Neural crest cell (in vitro differentiated cells): ENCODE data around the gene ITGAE. TPM values are rescaled to one million over a fixed set of nuclear protein-coding genes. Genes with fewer than 3 reads are reported as not detected.
"Not testable (repeated sequence)": the region's sequence is repeated elsewhere in the genome, so short reads cannot be mapped to it uniquely, and the experiment has no call there.

Experiments used
- DNase-seq: peaks from one replicate; pipeline ENCODE4 v3.0.0; 2021; ENCODE audit warnings: low read depth, mixed read lengths, low spot score
- H3K27ac Mint-ChIP-seq: one replicate; pipeline ENCODE4 v1.8.0; 2021; ENCODE audit warnings: mild to moderate bottlenecking, mixed read lengths; ENCODE audit not compliant: unreplicated experiment
- H3K27me3 Mint-ChIP-seq: 2 replicates; pipeline ENCODE4 v1.8.0; 2021; ENCODE audit warnings: low read depth, mild to moderate bottlenecking, mixed read lengths
- H3K36me3 Mint-ChIP-seq: 2 replicates; pipeline ENCODE4 v1.8.0; 2021; ENCODE audit warnings: low read depth, mild to moderate bottlenecking, mixed read lengths
- H3K4me1 Mint-ChIP-seq: 2 replicates; pipeline ENCODE4 v1.8.0; 2021; ENCODE audit warnings: mixed read lengths
- H3K4me3 Mint-ChIP-seq: one replicate; pipeline ENCODE4 v1.8.0; 2021; ENCODE audit warnings: mild to moderate bottlenecking, mixed read lengths
- H3K9me3 Mint-ChIP-seq: 2 replicates; pipeline ENCODE4 v1.8.0; 2021; ENCODE audit warnings: mixed read lengths
- CTCF ChIP-seq: fragments of 200-600 bp; sonication (generic); conservative IDR thresholded peaks from 2 replicates; pipeline ENCODE4 v1.5.0; 2021; ENCODE audit warnings: antibody characterized with exemption, mild to moderate bottlenecking
- total RNA-seq: library from RNA; stranded (reverse); gene quantifications from 2 replicates; pipeline ENCODE4 v1.2.1, GENCODE V29; 2021

Gene ITGAE
- total RNA-seq, 1 donor from 2014 or later = 43.1 TPM

GRCh38 chr17:3738562-3739295 lies 62.3 kb downstream of the ITGAE start:
- H3K4me1 Mint-ChIP-seq = peaks cover 16% of the 10 kb centered on the region
- no peak for TF ChIP-seq CTCF
- no peak overlapping the region for H3K4me3 Mint-ChIP-seq
- H3K36me3 Mint-ChIP-seq = no peaks in the 10 kb centered on the region
- H3K27ac Mint-ChIP-seq = no peak overlapping the region
- DNase-seq = no peak
- H3K9me3 Mint-ChIP-seq = no peaks in the 10 kb centered on the region
- peaks cover 14% of the 10 kb centered on the region for H3K27me3 Mint-ChIP-seq

GRCh38 chr17:3735515-3735914 lies 65.5 kb downstream of the ITGAE start:
- DNase-seq = no peak
- Mint-ChIP-seq H3K36me3 (no peaks in the 10 kb centered on the region), H3K4me3 (no peak overlapping the region), H3K27me3 (peaks cover 14% of the 10 kb centered on the region), H3K27ac (no peak overlapping the region), H3K9me3 (no peaks in the 10 kb centered on the region), H3K4me1 (peaks cover 24% of the 10 kb centered on the region)
- no peak for TF ChIP-seq CTCF

DNA sequence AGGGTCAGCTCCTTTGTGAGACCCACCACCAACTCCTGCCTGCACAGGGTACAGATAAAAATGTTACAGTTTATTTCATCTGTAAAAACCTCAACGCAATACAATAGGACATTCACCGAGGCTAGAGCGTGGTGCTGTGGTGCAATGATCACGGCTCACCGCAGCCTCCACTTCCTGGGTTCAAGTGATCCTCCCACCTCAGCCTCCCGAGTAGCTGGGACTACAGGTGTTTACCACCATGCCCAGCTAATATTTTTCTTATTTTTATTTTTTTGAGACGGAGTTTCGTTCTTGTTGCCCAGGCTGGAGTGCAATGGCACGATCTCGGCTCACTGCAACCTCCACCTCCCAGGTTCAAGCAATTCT lies 66.1 kb downstream of the ITGAE start:
- H3K9me3 Mint-ChIP-seq, H3K36me3 Mint-ChIP-seq, DNase-seq, H3K27ac Mint-ChIP-seq, H3K4me3 Mint-ChIP-seq: not testable (repeated sequence)
- Mint-ChIP-seq H3K4me1 (peaks cover 24% of the 10 kb centered on the region), H3K27me3 (peaks cover 14% of the 10 kb centered on the region)

- peaks cover 4% of the 10 kb centered on the region for H3K27me3 Mint-ChIP-seq
- peaks cover 12% of the 10 kb centered on the region for H3K4me1 Mint-ChIP-seq
- peak overlapping the region; percentile 44 for H3K4me3 Mint-ChIP-seq
- H3K9me3 Mint-ChIP-seq = no peaks in the 10 kb centered on the region
- H3K27ac Mint-ChIP-seq = no peak overlapping the region
- no peak for TF ChIP-seq CTCF
- no peak for DNase-seq
- peaks cover 4% of the 10 kb centered on the region for H3K36me3 Mint-ChIP-seq
Observed at GRCh38 chr17:3732210-3732621, 68.8 kb downstream of the ITGAE start.

GRCh38 chr17:3730881-3731429 lies 70.0 kb downstream of the ITGAE start:
- TF ChIP-seq CTCF = no peak
- H3K27me3 Mint-ChIP-seq = no peaks in the 10 kb centered on the region
- no peaks in the 10 kb centered on the region for H3K9me3 Mint-ChIP-seq
- peaks cover 9% of the 10 kb centered on the region for H3K36me3 Mint-ChIP-seq
- H3K4me1 Mint-ChIP-seq = peaks cover 19% of the 10 kb centered on the region
- DNase-seq = no peak
- no peak overlapping the region for H3K27ac Mint-ChIP-seq
- H3K4me3 Mint-ChIP-seq = peak overlapping the region; percentile 49

DNA sequence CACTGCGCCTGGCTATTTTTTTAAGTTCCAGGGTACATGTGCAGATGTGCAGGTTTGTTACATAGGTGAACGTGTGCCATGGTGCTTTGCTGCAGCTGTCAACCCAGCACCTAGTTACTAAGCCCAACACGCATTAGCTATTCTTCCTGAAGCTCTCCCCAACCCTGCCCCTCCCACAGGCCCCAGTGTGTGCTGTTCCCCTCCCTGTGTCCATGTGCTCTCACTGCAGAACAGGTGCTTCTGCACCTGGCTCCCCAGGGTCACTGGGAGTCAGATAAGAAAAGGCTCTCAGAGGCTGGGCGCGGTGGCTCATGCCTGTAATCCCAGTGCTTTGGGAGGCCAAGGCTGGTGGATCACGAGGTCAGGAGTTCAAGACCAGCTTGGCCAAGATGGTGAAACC lies 71.1 kb downstream of the ITGAE start:
- no peak for DNase-seq
- peaks cover 13% of the 10 kb centered on the region for H3K36me3 Mint-ChIP-seq
- H3K27me3 Mint-ChIP-seq = no peaks in the 10 kb centered on the region
- H3K4me3 Mint-ChIP-seq = no peak overlapping the region
- TF ChIP-seq CTCF = no peak
- no peaks in the 10 kb centered on the region for H3K9me3 Mint-ChIP-seq
- H3K4me1 Mint-ChIP-seq = peaks cover 30% of the 10 kb centered on the region
- no peak overlapping the region for H3K27ac Mint-ChIP-seq

DNA sequence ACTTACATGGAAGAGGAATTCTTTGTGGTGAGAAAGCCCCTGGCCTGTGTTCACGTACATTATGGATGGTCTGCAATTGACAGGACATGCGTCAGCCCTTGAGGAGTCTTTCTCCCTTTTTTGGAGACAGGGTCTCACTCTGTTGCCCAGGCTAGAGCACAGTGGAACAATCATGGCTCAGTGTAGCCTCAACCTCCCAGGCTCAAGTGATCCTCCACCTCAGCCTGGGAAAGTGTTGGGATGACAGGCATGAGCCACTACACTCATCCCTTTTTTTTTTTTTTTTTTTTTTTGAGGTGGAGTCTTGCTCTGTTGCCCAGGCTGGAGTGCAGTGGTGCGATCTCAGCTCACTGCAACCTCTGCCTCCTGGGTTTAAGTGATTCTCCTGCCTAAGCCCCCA lies 72.9 kb downstream of the ITGAE start:
- DNase-seq, H3K9me3 Mint-ChIP-seq, H3K27me3 Mint-ChIP-seq, H3K27ac Mint-ChIP-seq, H3K4me3 Mint-ChIP-seq: not testable (repeated sequence)
- Mint-ChIP-seq H3K36me3 (peaks cover 16% of the 10 kb centered on the region), H3K4me1 (peaks cover 39% of the 10 kb centered on the region)
